ENCODE results near the gene LRRC55. TPM values are rescaled to one million over a fixed set of nuclear protein-coding genes. Genes with fewer than 3 reads are reported as not detected.

Gene LRRC55
- polyA plus RNA-seq, 5 donors = 2.2 to 3.4 (median 2.9) TPM

- DNase-seq = no peak
Observed at GRCh38 chr11:57200917-57201316, 19.2 kb downstream of the LRRC55 start.

GRCh38 chr11:57202281-57202680 lies 20.5 kb downstream of the LRRC55 start:
- no peak for DNase-seq

GRCh38 chr11:57203359-57203758 lies 21.6 kb downstream of the LRRC55 start:
- peak; percentile 88 to 91 for DNase-seq

- DNase-seq = peak in 1 of 2 donors; percentile 42
Observed at GRCh38 chr11:57203882-57204480, 22.2 kb downstream of the LRRC55 start.

- no peak for DNase-seq
Observed at GRCh38 chr11:57205041-57205641, 23.4 kb downstream of the LRRC55 start.

- DNase-seq = no peak
Observed at GRCh38 chr11:57207168-57207567, 25.4 kb downstream of the LRRC55 start.

- no peak for DNase-seq
Observed at GRCh38 chr11:57210781-57211180, 29.0 kb downstream of the LRRC55 start.

- peak; percentile 83 to 84 for DNase-seq
Observed at GRCh38 chr11:57213342-57214097, 31.8 kb downstream of the LRRC55 start.

- no peak for DNase-seq
Observed at GRCh38 chr11:57214098-57214417, 32.3 kb downstream of the LRRC55 start.

GRCh38 chr11:57214494-57214893 lies 32.7 kb downstream of the LRRC55 start:
- DNase-seq = no peak

GRCh38 chr11:57216463-57216862 lies 34.7 kb downstream of the LRRC55 start:
- DNase-seq = no peak

GRCh38 chr11:57217053-57217452 lies 35.3 kb downstream of the LRRC55 start:
- no peak for DNase-seq

- DNase-seq = no peak
Observed at GRCh38 chr11:57219021-57219627, 37.4 kb downstream of the LRRC55 start.

GRCh38 chr11:57222239-57222638 lies 40.5 kb downstream of the LRRC55 start:
- DNase-seq = no peak

- no peak for DNase-seq
Observed at GRCh38 chr11:57223601-57224000, 41.8 kb downstream of the LRRC55 start.

GRCh38 chr11:57224128-57224527 lies 42.4 kb downstream of the LRRC55 start:
- no peak for DNase-seq

GRCh38 chr11:57224537-57224936 lies 42.8 kb downstream of the LRRC55 start:
- no peak for DNase-seq

- no peak for DNase-seq
Observed at GRCh38 chr11:57228600-57228999, 46.8 kb downstream of the LRRC55 start.

- no peak for DNase-seq
Observed at GRCh38 chr11:57230316-57230715, 48.6 kb downstream of the LRRC55 start.

- no peak for DNase-seq
Observed at GRCh38 chr11:57230791-57231538, 49.2 kb downstream of the LRRC55 start.

- no peak for DNase-seq
Observed at GRCh38 chr11:57231539-57232253, 49.9 kb downstream of the LRRC55 start.
